NCI-H2196 (cell line): Measurements from ENCODE around the gene YEATS2.
"Not testable (repeated sequence)": the region's sequence is repeated elsewhere in the genome, so short reads cannot be mapped to it uniquely, and the experiment has no call there.

ENCODE experiments used
- DNase-seq: peaks from one replicate; lab custom pipeline; 2025; ENCODE audit not compliant: unreplicated experiment; lab: John Stamatoyannopoulos, UW

The YEATS2 gene

GRCh38 chr3:183697610-183698317, at the start of gene YEATS2:
YEATS2 (plus strand) TSS chr3:183697797; CDS start chr3:183715163, 17,366 bp downstream.
- DNase-seq: peak; percentile 83

GRCh38 chr3:183650554-183650953, 47.0 kb upstream of the YEATS2 start:
- DNase-seq: no peak

- no peak for DNase-seq
These were observed 44.2 kb upstream of the YEATS2 start for GRCh38 chr3:183653209-183654064.

- no peak for DNase-seq
These were observed 42.9 kb upstream of the YEATS2 start for GRCh38 chr3:183654727-183655126.

GRCh38 chr3:183662099-183662498, 35.5 kb upstream of the YEATS2 start:
- no peak for DNase-seq

GRCh38 chr3:183664913-183665381, 32.6 kb upstream of the YEATS2 start:
- DNase-seq: peak; percentile 67

- DNase-seq: no peak
These were observed 17.5 kb upstream of the YEATS2 start for GRCh38 chr3:183680061-183680460.

GRCh38 chr3:183687705-183688104, 9.9 kb upstream of the YEATS2 start:
- no peak for DNase-seq

- DNase-seq: no peak
These were observed 8.7 kb upstream of the YEATS2 start for GRCh38 chr3:183688874-183689273.

- DNase-seq: not testable (repeated sequence)
These were observed 8.0 kb upstream of the YEATS2 start for GRCh38 chr3:183689621-183690020.

- no peak for DNase-seq
These were observed 7.1 kb upstream of the YEATS2 start for GRCh38 chr3:183690402-183690995.

GRCh38 chr3:183692436-183692835, 5.2 kb upstream of the YEATS2 start:
- no peak for DNase-seq

GRCh38 chr3:183695569-183696364, 1.8 kb upstream of the YEATS2 start:
- no peak for DNase-seq

- no peak for DNase-seq
These were observed 431 bp upstream of the YEATS2 start for GRCh38 chr3:183697123-183697609.

GRCh38 chr3:183698318-183698751, 738 bp downstream of the YEATS2 start:
- no peak for DNase-seq

- no peak for DNase-seq
These were observed 1.2 kb downstream of the YEATS2 start for GRCh38 chr3:183698756-183699155.

GRCh38 chr3:183699238-183699947, 1.8 kb downstream of the YEATS2 start:
- no peak for DNase-seq

- DNase-seq: no peak
These were observed 4.1 kb downstream of the YEATS2 start for GRCh38 chr3:183701744-183702143.

GRCh38 chr3:183703892-183704291, 6.3 kb downstream of the YEATS2 start:
- not testable (repeated sequence) for DNase-seq

GRCh38 chr3:183710231-183710630, 12.6 kb downstream of the YEATS2 start:
- DNase-seq: no peak
